HepG2 (cell line): ENCODE data around the gene PRDM12. TPM values are rescaled to one million over a fixed set of nuclear protein-coding genes. Genes with fewer than 3 reads are reported as not detected.

Experiments used
- ARHGAP35 ChIP-seq: sonication (generic); formaldehyde crosslinking; IDR thresholded peaks from 2 replicates; pipeline ENCODE4 v1.9.0; 2022; ENCODE audit warnings: mild to moderate bottlenecking, inconsistent platforms, moderate library complexity, missing genetic modification reagents, borderline replicate concordance
- ATF6 ChIP-seq: sonication (generic); formaldehyde crosslinking; conservative IDR thresholded peaks from 2 replicates; pipeline ENCODE4 v1.4.0; 2020; ENCODE audit warnings: missing genetic modification reagents
- ELF4 ChIP-seq: sonication (generic); formaldehyde crosslinking; IDR thresholded peaks from 2 replicates; pipeline ENCODE4 v1.5.0; 2020; ENCODE audit warnings: missing genetic modification reagents, mild to moderate bottlenecking, moderate library complexity, borderline replicate concordance
- GPBP1L1 ChIP-seq: sonication (generic); formaldehyde crosslinking; IDR thresholded peaks from 2 replicates; pipeline ENCODE4 v1.5.0; 2020; ENCODE audit warnings: mild to moderate bottlenecking, missing genetic modification reagents
- KIAA2018 ChIP-seq: sonication (generic); formaldehyde crosslinking; IDR thresholded peaks from 2 replicates; pipeline ENCODE4 v1.5.0; 2020; ENCODE audit warnings: mild to moderate bottlenecking, missing genetic modification reagents, borderline replicate concordance
- PRDM10 ChIP-seq: sonication (generic); formaldehyde crosslinking; IDR thresholded peaks from 2 replicates; pipeline ENCODE4 v1.4.0; 2020; ENCODE audit warnings: low read depth, missing genetic modification reagents
- polyA plus RNA-seq, 8 experiments: library from polyadenylated mRNA; depleted of rRNA in 3 of 8; stranded (reverse) in 7 of 8; unstranded in 1 of 8; fragments of >200 nt; fragmentation: Illumina TruSeq in 4 of 8; extraction: Trizol in 4 of 8; gene quantifications; 2 replicates each; pipeline versions ENCODE4 v1.2.1 to v1.2.3, GENCODE V29; 2011 to 2016; ENCODE audit warnings: low read depth in 4 of 8, missing spikeins in 1 of 8, mixed read lengths in 1 of 8; ENCODE audit not compliant: insufficient read depth in 1 of 8
- total RNA-seq, 5 experiments: library from RNA; depleted of rRNA; stranded (reverse); fragments of >200 nt; fragmentation: Illumina TruSeq; extraction: Trizol; gene quantifications; 2 replicates each; pipeline ENCODE4 v1.2.3, GENCODE V29; 2016; ENCODE audit warnings: low read depth in 1 of 5

The PRDM12 gene
- total and polyA plus RNA-seq, 2 of the 13 experiments (the other 11 are each of a cell fraction or from before 2014, with no cell fraction given): 0.04 to 0.07 TPM

GRCh38 chr9:130710822-130711352 lies 46.5 kb downstream of the PRDM12 start (continued):
- TF ChIP-seq KIAA2018 (CRISPR knock-in tag) (no peak), ATF6 (CRISPR knock-in tag) (no peak), ELF4 (no peak), ARHGAP35 (CRISPR knock-in tag) (no peak), GPBP1L1 (no peak), PRDM10 (CRISPR knock-in tag) (no peak)
